Activated CD8-positive, alpha-beta memory T cell treated with anti-CD3 and anti-CD28 coated beads for 36 hours (primary cell): ENCODE results near the gene DRAXIN. TPM values are rescaled to one million over a fixed set of nuclear protein-coding genes. Genes with fewer than 3 reads are reported as not detected.
"Not testable (repeated sequence)": the region's sequence is repeated elsewhere in the genome, so short reads cannot be mapped to it uniquely, and the experiment has no call there.

ENCODE experiments used
- CTCF ChIA-PET: fragments of 350-600 bp; sonication (Branson Sonifier 250); formaldehyde crosslinking; loops from one replicate; lab custom pipeline; 2021; ENCODE audit warnings: antibody characterized with exemption; lab: Charles Lee
- POLR2A ChIA-PET: fragments of 350-600 bp; sonication (Branson Sonifier 250); formaldehyde crosslinking; loops from one replicate; lab custom pipeline; 2021; ENCODE audit warnings: antibody characterized with exemption; lab: Charles Lee
- total RNA-seq, 2 experiments: library from RNA; stranded (reverse); gene quantifications; one replicate each; pipeline ENCODE4 v1.2.3, GENCODE V29; 2021

DRAXIN gene
- total RNA-seq, result under 1 TPM; 0.06 to 0.08 TPM

- CTCF ChIA-PET, result interaction anchor here (0.7 to 1.8 kb wide), 2 partner anchors 41 to 415 kb away, joined by 3 to 5 read pairs; no protein-coding TSS in a partner anchor
- POLR2A ChIA-PET, result no interaction called here
Measured at GRCh38 chr1:11691302-11691914, at the start of gene DRAXIN. TSS of gene DRAXIN (plus strand) at chr1:11691710. CDS start at chr1:11706259, 14,549 bp downstream.

- CTCF ChIA-PET, result interaction anchor here (0.6 to 14.2 kb wide), 12 partner anchors 9 to 604 kb away, joined by 3 to 133 read pairs (median 5); no protein-coding TSS in a partner anchor
- POLR2A ChIA-PET, result no interaction called here
Measured at GRCh38 chr1:11641776-11642305, 49.7 kb upstream of the DRAXIN start.

- POLR2A ChIA-PET, result not testable (repeated sequence)
- CTCF ChIA-PET, result interaction anchor here (1.1 to 14.2 kb wide), 11 partner anchors 10 to 605 kb away, joined by 3 to 133 read pairs (median 5); no protein-coding TSS in a partner anchor
Measured at GRCh38 chr1:11642418-11643017, 49.0 kb upstream of the DRAXIN start.

GRCh38 chr1:11643782-11644181, 47.7 kb upstream of the DRAXIN start:
- ChIA-PET CTCF (interaction anchor here (0.7 to 14.2 kb wide), 10 partner anchors 10 to 734 kb away, joined by 3 to 133 read pairs (median 4); no protein-coding TSS in a partner anchor), POLR2A (no interaction called here)

GRCh38 chr1:11645270-11645669, 46.2 kb upstream of the DRAXIN start:
- POLR2A ChIA-PET, result no interaction called here
- CTCF ChIA-PET, result interaction anchor here (0.6 to 14.2 kb wide), 21 partner anchors 8 to 1132 kb away, joined by 3 to 133 read pairs (median 3); partner anchors contain the start of genes CLCN6, FBXO2, FBXO44 and MAD2L2

GRCh38 chr1:11645670-11646265, 45.7 kb upstream of the DRAXIN start:
- CTCF ChIA-PET, result interaction anchor here (0.6 to 14.2 kb wide), 20 partner anchors 8 to 608 kb away, joined by 3 to 133 read pairs (median 3); partner anchors contain the start of genes CLCN6, MAD2L2 and MTHFR
- POLR2A ChIA-PET, result no interaction called here

- POLR2A ChIA-PET, result no interaction called here
- CTCF ChIA-PET, result interaction anchor here (0.6 to 14.2 kb wide), 17 partner anchors 9 to 608 kb away, joined by 3 to 133 read pairs (median 3); partner anchors contain the start of genes CLCN6, MAD2L2 and MTHFR
Measured at GRCh38 chr1:11646317-11646716, 45.2 kb upstream of the DRAXIN start.

- ChIA-PET CTCF (interaction anchor here (0.9 to 14.2 kb wide), 4 partner anchors 10 to 75 kb away, joined by 3 to 133 read pairs (median 4); no protein-coding TSS in a partner anchor), POLR2A (no interaction called here)
Measured at GRCh38 chr1:11647333-11647732, 44.2 kb upstream of the DRAXIN start.

GRCh38 chr1:11648039-11648438, 43.5 kb upstream of the DRAXIN start:
- POLR2A ChIA-PET, result no interaction called here
- CTCF ChIA-PET, result interaction anchor here (1.8 to 14.2 kb wide), 2 partner anchors 45 to 75 kb away, joined by 4 to 133 read pairs; no protein-coding TSS in a partner anchor

- POLR2A ChIA-PET, result interaction anchor here (0.5 kb wide), 1 partner anchor 261 kb away, joined by 7 read pairs; no protein-coding TSS in a partner anchor
Measured at GRCh38 chr1:11648732-11649158, 42.8 kb upstream of the DRAXIN start.

GRCh38 chr1:11649237-11649623, 42.3 kb upstream of the DRAXIN start:
- POLR2A ChIA-PET, result interaction anchor here (0.5 kb wide), 2 partner anchors 260 to 660 kb away, joined by 7 to 9 read pairs; no protein-coding TSS in a partner anchor
- CTCF ChIA-PET, result interaction anchor here (1.2 to 14.2 kb wide), 10 partner anchors 10 to 612 kb away, joined by 3 to 133 read pairs (median 6); partner anchors contain the start of gene FBXO6

More at GRCh38 chr1:11648732-11649158, 42.8 kb upstream of the DRAXIN start:
- CTCF ChIA-PET, result interaction anchor here (1.3 to 14.2 kb wide), 5 partner anchors 11 to 407 kb away, joined by 3 to 133 read pairs (median 10); partner anchors contain the start of gene FBXO6

GRCh38 chr1:11649624-11650330, 41.7 kb upstream of the DRAXIN start:
- CTCF ChIA-PET, result interaction anchor here (0.9 to 14.2 kb wide), 16 partner anchors 10 to 612 kb away, joined by 3 to 133 read pairs (median 5); partner anchors contain the start of genes AGTRAP and FBXO6
- POLR2A ChIA-PET, result interaction anchor here (0.5 to 2.0 kb wide), 4 partner anchors 13 to 660 kb away, joined by 5 to 12 read pairs (median 8); no protein-coding TSS in a partner anchor

GRCh38 chr1:11650331-11650991, 41.0 kb upstream of the DRAXIN start:
- ChIA-PET POLR2A (interaction anchor here (0.9 to 2.0 kb wide), 3 partner anchors 13 to 69 kb away, joined by 5 to 12 read pairs (median 6); no protein-coding TSS in a partner anchor), CTCF (interaction anchor here (0.9 to 14.2 kb wide), 15 partner anchors 9 to 613 kb away, joined by 3 to 133 read pairs (median 5); partner anchors contain the start of genes AGTRAP and FBXO6)

GRCh38 chr1:11651017-11651416, 40.5 kb upstream of the DRAXIN start:
- POLR2A ChIA-PET, result interaction anchor here (1.1 to 2.0 kb wide), 2 partner anchors 14 to 69 kb away, joined by 5 to 12 read pairs; no protein-coding TSS in a partner anchor
- CTCF ChIA-PET, result interaction anchor here (1.2 to 14.2 kb wide), 9 partner anchors 9 to 91 kb away, joined by 3 to 133 read pairs (median 6); partner anchors contain the start of genes AGTRAP and FBXO6

GRCh38 chr1:11652203-11652780, 39.2 kb upstream of the DRAXIN start:
- POLR2A ChIA-PET, result interaction anchor here (1.5 kb wide), 1 partner anchor 256 kb away, joined by 6 read pairs; no protein-coding TSS in a partner anchor
- CTCF ChIA-PET, result interaction anchor here (1.2 to 14.2 kb wide), 4 partner anchors 10 to 70 kb away, joined by 3 to 133 read pairs (median 16); partner anchors contain the start of gene FBXO6
